GM19023 (cell line): ENCODE measurements around the gene EXOC4.
"Not testable (repeated sequence)": the region's sequence is repeated elsewhere in the genome, so short reads cannot be mapped to it uniquely, and the experiment has no call there.

ENCODE experiments used
- ATAC-seq: cut with Tn5 transposase; IDR thresholded peaks from one replicate; pipeline ENCODE4 v1.9.1; 2021; ENCODE audit warnings: mild to moderate bottlenecking, moderate library complexity; ENCODE audit not compliant: unreplicated experiment

Gene EXOC4

DNA sequence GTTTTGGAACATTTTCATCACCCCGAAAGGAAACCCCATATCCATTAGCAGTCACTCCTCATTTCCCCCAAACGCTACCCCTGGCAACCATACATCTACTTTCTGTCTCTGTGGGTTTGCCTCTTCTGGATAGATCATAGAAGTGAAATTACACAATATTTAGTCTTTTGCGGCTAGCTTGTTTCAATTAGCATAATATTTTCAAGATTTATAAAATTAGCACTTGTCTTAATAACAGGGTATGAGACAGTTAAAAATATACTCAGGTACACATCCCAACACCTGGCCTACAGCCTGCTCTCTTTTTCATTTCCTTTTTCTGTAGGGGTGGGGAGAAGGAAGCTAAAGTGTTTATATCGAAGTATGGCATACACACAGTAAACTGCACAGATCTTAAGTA is 792.8 kb downstream of the EXOC4 start:
- no peak for ATAC-seq

DNA sequence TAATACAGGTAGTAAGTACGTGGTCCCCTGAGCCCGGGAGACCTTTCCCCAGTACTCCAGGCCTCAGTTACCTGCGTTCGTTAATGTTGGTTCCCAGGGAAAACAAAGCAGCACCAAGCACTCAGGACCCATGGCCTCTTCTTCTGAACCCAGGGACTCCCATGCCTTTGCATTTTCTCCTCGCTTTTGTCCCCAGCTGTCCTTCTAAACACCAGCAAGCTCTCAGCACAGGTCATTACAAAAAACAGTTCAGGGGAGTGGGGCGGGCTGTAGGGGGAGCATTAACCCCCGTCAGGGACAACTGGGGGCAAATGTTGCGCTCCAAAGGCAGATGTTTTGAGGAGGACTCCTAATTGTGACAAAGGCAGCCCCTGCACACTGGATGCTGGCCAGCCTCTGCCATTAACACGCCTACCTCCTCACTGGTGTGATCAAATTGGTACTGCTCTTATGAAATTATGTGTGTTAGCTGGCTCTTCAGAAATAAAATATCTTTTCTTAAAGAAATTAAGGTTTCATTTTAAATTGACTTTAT is 793.8 kb downstream of the EXOC4 start:
- ATAC-seq, result no peak

DNA sequence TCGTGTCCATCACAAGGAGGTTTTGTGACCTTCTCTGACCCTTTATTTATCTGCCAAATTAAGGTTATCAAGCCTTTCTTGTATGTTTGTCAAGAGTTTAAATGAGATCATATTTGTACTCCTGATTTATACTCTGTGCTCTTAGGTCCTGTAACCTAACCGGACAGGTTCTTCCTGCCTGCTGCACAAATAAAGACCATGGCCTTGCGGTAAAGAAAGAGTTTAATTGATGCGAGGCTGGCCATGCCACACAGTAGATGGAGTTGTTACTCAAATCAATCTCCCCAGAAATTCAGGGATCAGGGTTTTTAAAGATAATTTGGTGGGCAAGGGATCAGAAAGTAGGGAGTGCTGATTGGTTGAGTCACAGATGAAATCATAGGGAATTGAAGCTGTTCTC is 794.8 kb downstream of the EXOC4 start:
- no peak for ATAC-seq

DNA sequence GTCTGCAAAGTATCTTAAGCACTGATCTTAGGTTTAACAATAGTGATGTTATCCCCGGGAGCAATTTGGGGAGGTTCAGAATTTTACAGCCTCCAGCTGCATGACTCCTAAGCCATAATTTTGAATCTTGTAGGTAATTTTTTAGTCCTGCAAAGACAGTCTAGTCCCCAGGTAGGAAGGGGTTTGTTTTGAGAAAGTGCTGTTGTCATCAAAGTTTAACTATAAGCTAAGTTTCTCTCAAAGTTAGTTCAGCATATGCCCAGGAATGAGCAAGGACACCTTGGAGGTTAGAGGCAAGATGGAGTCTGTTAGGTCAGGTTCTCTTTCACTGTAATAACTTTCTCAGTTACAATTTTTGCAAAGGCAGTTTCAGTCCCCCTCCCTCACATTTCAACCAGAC is 795.3 kb downstream of the EXOC4 start:
- ATAC-seq, result no peak

DNA sequence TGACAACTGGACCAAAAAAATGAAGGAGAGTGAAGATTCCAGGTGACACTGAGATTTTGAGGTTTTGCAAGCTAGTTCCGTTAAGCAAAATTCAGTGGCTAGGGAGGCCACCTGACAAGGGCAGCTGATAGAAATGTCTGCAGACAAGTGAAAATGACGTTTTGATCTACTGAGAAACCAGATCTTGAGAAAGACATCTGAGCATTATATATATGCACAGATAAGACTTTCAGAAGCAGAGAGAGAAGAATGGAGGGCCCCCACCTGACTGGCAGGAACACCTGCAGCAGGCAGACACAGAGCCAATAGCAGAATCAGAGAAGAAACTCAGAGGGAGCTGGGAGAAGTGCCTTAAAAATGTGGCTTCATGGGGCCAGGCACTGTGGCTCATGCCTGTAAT is 798.1 kb downstream of the EXOC4 start:
- no peak for ATAC-seq

DNA sequence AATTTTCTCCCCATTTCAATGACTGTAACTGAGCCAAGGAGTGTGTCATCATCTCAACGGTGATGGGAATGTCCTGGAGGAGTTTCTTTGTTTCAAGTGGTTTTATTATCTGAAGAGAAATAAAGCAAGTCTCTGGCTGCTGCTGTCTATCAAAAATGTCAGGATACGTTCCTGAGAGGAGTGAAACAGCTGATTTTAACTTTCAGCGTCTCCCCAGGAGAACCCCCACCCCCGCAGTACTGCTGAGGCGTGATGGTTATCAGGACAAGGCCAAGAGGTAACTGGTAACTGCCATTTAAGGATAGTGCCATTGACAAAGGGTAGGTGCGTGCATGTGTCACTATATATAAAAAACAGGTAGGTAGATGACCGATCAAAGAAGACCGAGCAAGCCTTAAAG is 803.9 kb downstream of the EXOC4 start:
- no peak for ATAC-seq

DNA sequence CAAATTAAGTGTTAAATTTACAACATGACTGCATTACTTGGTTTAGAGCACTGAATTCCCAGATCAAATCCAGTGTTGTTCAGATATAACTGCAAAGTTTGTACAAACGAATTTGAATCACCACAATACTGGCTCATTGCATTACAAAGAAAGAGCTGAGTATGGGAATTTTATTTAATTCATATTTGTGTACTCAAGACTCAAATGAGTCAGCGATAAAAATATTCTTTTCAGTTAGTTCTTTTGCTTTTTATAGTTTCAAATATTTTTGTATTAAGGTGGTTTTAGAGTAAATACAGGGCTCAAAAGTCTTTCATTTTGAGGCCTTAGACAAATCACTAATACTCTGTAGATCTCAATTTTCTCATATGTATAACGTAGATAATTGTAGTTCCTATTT is 805.6 kb downstream of the EXOC4 start:
- no peak for ATAC-seq

DNA sequence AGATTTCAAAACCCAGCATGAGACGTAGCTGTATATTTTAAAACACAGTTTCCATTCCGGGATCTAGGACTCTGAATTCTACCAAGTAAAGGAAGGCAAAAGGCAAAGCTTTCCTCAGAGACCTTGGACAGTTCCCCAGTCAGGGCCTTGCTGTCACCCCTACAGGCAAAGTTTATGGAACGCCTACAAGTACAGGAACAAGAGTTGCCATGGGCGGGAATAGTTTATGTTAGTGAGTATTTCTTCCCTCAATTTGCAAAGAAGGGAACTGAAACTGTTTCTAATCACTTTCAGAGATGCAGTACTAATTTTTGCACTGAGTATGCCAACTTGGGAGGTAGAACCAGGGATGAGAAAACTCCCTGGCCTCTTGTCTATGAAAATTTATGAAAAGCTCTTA is 806.1 kb downstream of the EXOC4 start:
- no peak for ATAC-seq

DNA sequence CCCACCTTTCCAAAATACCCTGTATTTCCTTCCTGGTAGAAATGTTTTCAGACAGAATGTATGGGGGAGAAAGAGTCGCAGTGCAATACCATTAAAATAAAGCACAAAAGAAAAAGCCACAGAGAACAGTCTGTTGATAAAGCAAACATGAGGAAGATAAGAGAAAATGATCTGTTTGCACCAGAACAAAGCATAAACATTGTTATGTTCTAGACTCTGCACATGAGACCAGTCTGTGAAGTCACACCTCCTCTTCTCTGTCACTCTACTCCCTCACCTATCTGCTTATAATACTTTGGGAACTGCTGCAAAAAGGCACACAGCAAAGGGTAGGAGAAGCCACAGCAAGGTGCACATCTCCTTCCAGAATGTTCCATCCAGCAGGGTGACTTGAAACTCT is 807.0 kb downstream of the EXOC4 start:
- ATAC-seq, result no peak

DNA sequence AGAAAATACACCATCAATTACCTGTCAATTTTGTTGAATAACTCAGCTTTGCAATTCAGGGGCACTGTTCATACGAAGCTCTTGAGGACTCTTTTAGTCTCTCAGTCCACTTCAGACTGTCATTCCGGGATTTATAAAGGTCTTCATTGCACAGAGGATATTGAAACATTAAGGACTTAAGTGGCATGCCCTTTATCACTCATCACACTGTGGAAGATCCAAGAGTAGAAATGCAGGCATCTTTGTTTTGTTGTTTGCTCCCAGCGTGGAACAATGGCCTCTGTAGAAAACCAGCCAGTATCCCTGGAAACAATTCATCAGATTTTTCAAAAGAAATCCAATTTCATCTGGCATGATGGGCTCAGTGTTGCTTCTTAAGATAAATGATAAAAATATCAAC is 808.0 kb downstream of the EXOC4 start:
- ATAC-seq, result no peak

DNA sequence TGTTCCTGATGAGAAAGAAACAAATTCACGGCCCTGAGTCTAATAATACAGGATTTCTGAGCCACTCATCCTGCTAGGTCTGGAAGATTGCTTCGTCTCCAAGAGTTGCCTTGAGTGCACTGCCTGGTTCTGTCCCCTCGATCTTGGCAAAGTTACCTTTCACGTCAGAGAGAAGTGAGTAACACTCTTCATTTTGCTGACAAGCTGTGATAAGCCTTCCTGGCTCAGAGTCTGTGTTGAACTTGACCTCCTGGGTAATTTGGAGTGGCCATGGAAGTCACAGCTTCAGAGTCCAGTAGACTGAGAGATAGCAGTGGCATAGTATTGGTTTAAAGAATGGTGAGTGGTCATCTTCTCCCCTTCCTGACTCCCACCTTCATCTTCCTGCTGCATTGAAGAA is 809.6 kb downstream of the EXOC4 start:
- ATAC-seq, result no peak

DNA sequence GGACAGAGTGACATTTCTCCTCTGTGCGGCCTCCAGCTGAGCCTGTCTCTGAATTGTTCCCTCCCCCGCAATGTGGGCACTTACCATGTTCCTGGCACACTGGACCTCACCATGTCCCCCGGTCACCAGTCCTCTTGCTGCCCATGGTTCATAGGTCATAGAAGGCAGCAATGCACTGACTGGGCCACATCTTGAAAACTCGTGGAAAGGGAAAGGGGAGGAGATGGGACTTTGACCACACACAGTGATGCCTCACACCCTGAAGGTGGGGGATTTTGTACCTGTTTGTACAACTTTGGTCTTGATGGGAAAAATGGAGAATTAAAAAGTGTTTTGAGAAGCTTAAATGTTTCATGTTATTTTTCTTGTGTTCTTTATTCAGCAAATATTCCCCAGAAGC is 812.5 kb downstream of the EXOC4 start:
- ATAC-seq, result no peak

DNA sequence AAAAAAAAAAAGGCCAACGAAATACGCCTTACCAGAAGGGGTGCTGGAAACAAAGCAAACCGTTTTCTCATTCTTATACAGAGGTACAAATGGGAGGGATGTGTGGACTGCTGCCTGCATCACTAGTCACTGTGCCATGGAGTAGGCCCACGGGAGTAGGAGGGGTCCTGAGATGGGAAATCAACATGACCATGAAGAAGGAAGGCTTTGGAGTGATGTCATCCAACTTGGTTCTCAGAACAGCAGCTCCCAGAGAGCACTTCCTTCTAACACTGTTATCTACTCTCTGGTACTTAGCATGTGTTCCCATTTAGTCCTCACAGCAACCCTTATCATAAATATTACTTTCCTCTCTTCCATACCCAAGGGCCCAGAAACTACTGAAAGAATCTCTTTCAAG is 814.3 kb downstream of the EXOC4 start:
- ATAC-seq, result no peak

DNA sequence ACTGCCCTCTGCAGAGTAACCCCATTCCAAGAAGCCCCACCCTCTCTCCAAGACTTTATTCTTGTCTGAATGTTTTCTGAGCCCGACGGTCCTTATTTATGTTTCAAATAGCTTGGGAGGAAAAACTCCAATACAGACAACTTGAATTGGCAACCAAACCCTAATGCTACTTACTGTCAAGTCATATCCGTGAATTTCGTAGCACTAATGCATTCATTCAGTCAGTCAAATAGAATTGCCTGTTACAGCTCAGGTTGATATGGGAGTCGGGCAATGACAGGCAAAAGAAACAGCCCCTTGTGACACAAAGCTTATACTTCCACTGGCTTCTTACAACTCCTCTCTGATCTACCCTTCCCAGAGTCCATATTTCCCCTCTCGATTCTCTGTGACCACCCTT is 815.8 kb downstream of the EXOC4 start:
- ATAC-seq, result no peak

DNA sequence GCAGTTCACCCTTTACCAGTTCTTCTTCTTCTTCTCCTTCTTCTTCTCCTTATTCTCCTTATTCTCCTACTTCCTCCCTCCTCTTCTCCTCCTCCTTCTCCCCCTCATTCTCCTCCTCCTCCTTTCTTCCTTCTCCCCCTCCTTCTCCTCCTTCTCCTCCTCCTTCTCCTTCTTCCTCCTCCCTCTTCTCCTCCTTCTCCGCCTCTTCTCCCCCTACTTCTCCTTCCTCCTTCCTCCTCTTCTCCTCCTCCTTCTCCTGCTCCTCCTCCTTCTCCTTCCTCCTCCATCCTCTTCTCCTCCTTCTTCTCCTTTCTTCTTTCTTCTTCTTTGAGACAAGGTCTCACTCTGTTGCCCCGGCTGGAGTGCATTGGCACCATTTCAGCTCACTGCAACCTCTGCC is 816.3 kb downstream of the EXOC4 start:
- ATAC-seq, result no peak

DNA sequence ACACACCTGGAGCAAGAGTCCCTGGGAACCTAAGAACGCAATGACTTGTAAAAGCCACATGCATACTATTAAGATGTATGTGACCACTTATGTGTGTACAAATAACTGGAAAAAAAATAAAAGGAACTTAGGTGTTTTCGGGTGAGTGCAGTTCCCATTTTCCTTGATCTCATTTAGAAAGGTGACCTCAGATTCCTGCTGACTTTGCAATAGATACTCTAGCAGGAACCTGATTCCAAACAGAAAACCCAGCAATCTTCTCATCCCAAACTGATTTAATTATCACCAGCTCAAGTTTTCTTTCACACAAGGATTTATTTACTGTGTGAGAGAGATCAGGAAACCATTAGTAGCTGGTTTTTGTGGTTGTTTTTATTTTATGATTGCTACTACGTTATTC is 817.8 kb downstream of the EXOC4 start:
- ATAC-seq, result no peak

DNA sequence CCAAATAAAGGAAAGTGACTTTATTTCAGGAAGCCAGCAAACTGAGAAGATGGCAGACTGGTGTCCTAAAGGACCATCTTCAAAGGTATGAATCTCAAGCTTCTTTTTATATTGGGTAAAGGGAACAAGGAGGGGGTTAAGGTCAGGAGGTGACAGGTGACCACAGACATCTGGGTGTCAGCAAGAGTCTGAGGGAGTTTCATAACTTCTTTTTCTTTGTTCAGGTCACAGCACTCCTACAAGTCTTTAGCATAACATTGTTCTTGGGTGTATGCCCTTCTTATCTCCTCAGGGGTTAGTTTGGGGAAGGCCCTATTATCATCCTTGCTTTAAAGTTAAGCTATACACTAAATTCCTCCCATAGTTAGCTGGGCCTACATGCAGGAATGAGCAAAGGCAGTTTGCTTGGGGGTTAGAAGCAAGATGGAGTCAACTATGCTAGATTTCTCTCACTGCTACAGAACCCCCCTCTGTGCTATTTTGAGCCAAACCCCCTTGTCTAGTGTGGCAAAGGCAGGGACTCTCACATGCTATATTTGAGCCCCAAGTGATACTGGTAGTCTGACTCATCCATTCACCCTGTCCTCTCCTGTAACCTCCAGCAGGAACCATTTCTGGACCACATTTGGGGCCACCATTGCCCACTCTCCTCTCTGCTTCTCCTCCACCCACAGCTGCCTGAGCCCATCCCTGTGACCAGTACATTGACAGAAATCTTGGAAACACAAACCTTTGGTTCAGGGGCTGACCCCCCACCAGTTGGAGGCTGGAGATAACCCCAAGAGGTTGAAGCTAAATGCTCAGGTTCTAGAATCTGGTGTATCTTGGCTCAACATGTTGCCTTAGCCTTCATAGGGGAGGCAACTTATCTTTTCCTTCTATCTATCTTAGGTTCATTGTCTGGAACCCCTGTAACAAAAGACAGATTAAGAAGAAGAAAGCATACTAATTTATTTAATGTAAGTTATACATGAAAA is 818.8 kb downstream of the EXOC4 start:
- ATAC-seq, result peak; percentile 88

DNA sequence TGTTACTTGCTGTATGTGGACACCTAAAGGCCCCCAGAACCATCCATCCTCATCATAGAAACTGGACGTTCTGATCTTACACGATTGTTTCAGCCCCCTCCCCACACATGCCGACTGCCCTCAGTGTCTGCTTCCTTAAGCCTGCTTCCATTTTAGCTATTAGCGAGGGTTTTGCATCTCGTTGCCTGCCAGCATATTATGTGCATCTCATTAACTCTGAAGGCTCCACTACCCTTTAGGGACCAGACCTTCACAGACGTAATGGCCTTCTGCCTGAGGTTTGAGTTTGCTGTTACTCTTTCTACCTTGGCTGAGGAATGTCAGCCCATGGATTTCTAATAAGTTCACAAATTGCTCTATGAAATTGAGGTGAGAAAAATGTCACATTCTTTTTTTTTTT is 820.4 kb downstream of the EXOC4 start:
- ATAC-seq, result no peak

DNA sequence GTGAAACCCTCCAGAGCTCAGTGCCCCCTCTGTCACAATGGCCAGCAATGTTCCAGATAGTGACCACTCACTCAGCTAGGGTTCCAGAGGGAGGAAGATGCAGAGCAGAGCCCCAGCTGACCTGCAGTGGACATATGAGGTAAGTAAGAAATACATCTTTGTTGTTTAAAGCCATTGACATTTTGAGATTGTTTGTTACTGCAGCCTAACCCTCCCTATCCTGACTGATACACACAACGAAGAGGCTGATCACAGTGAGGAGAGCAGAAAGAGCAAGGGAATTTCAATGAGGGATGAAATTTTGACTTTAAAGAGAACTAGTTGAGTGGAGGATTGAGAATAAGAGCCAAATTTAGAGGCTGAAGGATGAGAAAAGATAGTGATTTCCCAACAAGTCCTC is 822.9 kb downstream of the EXOC4 start:
- no peak for ATAC-seq

DNA sequence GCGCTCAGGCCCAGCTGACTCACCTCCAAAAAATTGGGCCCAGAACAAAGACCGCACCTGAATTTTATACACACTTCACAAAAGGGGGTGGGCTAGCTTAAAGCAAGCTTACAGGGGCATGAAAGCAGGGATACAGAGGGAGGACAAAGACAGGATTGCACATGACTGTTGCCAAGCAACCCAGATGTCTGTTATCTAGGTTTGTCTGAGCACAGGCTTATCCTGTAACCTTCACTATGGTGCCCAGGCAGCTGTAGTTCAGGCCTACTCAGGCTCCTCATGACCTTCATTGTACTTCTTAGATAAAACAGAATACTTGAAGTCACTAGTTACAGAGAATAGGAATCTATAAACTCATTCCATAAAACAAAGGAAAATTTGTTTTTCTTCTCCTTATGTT is 824.7 kb downstream of the EXOC4 start:
- not testable (repeated sequence) for ATAC-seq

DNA sequence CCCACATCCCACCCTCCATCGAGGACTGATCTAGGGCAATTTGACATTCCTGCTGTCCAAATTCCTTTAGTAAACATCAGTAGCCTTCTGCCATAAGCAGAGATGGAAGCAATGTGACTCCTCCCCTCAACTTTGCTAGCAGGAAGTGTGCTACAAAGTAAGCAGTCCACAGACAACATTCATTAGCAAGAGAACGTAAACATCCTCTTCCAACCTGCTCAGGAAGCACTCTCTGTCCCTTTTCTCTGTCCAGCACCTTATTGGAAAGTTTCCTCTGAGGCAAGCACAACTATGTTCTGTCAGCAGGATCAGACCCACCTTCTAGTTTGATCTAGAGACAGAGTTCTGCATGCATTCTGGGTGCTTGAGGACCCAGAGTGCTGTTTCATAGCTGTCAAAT is 826.1 kb downstream of the EXOC4 start:
- ATAC-seq, result no peak

DNA sequence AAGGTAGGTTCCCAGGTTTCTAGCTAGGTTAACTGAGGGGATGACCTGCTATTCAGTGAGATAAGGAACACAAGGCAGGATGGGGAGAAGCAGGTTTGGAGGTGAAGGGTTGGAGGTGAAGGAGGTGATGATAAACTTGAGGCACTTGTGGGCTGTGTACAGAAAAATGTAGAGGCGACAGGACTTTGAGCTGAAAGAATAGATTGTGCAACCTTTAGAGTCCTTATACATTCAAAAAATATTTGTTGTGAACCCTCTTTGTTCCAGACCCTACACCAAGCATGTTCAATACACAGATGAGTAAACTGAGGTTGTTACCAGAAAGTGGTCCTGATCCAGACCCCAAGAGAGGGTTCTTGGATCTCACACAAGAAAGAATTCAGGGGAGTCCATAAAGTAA is 828.8 kb downstream of the EXOC4 start:
- no peak for ATAC-seq
